Hematopoietic multipotent progenitor cell treated with erythropoietin and hydrocortisone succinate and interleukin-3 and kit ligand, for 15 days (in vitro differentiated cells): ENCODE measurements around the gene ABCD1.
"Not testable (repeated sequence)": the region's sequence is repeated elsewhere in the genome, so short reads cannot be mapped to it uniquely, and the experiment has no call there.

Experiments used
- DNase-seq: peaks from one replicate; pipeline ENCODE4 v3.0.0-alpha.2; 2015; ENCODE audit warnings: low spot score

ABCD1 gene

DNA sequence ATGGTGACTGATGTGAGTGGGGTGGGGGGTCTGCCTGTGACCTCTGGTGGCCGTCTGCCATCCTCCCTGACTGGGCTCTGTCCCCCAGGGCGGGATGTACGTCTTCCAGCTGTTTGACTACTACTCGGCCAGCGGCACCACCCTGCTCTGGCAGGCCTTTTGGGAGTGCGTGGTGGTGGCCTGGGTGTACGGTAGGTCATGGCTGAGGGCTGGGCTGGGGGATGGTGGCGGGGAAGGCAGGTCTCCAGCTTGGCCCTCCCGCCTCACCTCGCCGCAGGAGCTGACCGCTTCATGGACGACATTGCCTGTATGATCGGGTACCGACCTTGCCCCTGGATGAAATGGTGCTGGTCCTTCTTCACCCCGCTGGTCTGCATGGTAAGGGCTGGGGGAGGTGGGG, 30.4 kb upstream of the ABCD1 start:
- not testable (repeated sequence) for DNase-seq

DNA sequence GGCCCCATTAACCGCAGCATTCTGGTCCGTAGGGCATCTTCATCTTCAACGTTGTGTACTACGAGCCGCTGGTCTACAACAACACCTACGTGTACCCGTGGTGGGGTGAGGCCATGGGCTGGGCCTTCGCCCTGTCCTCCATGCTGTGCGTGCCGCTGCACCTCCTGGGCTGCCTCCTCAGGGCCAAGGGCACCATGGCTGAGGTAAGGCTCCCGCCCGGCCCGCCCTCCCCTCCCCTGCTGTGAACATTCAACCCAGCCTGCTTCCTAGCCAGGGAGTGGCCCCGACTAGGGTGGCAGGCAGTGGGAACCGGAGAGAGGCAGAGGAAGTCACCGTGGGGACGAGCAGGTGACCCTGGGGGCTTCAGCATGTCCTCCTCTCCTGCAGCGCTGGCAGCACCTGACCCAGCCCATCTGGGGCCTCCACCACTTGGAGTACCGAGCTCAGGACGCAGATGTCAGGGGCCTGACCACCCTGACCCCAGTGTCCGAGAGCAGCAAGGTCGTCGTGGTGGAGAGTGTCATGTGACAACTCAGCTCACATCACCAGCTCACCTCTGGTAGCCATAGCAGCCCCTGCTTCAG, 29.9 kb upstream of the ABCD1 start:
- no peak for DNase-seq

DNA sequence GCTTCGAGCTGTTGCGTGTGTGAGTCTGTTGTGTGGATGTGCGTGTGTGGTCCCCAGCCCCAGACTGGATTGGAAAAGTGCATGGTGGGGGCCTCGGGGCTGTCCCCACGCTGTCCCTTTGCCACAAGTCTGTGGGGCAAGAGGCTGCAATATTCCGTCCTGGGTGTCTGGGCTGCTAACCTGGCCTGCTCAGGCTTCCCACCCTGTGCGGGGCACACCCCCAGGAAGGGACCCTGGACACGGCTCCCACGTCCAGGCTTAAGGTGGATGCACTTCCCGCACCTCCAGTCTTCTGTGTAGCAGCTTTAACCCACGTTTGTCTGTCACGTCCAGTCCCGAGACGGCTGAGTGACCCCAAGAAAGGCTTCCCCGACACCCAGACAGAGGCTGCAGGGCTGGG, 28.6 kb upstream of the ABCD1 start:
- no peak for DNase-seq

DNA sequence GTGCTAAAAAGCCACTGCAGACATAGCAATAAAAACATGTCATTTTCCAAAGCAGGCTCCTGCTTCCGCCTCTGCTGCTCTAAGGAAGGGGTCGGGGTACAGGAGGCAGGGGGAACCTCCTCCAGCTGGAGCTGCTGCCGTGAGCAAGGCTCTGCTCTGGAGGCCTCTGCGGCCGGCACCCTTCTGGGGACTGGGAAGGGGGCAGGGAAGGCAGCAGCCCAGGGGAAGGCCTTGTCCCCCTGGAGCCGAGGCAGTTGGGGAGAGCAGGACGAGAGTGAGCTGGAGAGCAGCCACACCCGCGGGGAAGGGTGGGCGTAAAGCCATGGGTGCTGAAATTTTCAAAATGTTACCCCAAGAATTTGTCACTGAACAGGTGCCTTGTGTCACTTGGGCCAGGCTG, 28.1 kb upstream of the ABCD1 start:
- not testable (repeated sequence) for DNase-seq

DNA sequence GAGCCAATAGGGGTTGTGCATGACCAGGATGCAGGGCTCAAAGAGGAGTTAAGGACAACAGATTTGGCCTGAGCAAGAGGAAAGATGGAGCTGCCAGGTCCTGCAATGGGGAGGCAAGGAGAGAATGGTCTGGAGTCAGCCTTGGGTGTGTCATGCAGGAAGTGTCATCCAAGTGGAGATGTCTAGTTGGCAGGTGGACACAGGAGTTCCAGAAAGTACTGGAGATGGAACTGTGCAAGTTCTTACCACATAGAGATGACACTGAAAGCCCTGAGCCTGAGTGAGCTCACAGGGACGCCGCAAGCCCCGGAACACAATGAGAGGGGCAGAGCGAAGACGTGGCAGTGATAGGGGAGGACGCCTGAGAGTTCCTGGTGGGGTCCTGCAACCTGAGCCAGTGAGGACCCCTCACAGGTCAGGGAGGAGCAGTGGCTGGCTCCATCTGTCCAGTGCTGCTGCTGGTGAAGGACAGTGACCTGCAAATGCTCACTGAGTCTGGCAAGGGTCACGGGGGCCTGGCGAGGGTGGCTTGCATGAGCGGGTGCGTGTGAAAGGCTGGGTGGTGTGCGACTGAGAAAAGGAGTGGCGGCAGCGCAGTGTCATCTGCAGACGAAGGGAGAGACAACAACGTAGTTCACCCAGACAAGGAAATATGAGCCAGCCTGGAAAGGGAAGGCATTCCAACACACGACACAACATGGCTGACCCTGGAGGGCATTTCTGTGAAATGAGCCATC, 27.5 kb upstream of the ABCD1 start:
- not testable (repeated sequence) for DNase-seq

DNA sequence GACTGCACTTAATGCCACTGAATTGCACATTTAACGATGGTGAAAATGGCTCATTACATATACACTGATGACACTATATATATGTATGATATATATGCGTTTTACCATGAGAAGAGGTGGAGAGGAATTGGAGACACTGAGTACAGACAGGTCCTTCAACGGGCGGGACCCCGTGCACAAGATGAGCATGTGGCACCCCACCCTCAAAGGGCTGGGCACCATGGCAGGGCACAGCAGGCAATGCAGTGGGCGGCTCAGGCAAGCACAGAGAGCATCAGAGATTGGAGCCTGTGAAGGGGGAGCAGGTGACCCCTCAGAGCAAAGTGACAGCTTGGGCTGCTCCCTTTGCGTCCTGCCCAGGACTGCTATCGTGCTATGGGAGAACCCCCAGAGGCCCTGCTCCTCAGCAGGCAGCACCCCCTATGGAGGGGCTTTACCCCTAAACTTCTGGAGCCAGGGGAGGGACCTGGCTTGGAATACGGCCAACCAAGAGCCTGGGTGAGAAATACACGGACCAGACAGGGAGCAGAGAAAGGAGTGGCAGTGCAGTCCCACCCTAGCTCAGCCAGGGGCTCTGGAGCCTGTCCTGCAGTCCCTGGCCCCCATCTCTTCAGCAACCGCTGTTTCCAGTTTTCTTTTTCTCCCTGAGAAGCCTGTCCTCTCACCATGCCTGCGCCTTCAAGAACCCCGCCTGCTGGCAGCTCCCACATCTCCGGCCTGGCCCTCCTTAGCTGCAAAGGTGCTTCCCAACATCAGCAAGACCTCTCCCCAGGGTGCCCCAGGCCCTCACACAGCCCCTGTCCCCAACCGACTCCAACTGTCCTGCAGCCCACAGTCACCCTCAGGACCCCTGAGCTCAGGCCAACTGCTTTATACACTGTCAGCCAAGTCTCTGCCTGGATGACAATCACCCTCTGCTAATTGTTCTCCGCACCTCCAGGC, 26.5 kb upstream of the ABCD1 start:
- no peak for DNase-seq

DNA sequence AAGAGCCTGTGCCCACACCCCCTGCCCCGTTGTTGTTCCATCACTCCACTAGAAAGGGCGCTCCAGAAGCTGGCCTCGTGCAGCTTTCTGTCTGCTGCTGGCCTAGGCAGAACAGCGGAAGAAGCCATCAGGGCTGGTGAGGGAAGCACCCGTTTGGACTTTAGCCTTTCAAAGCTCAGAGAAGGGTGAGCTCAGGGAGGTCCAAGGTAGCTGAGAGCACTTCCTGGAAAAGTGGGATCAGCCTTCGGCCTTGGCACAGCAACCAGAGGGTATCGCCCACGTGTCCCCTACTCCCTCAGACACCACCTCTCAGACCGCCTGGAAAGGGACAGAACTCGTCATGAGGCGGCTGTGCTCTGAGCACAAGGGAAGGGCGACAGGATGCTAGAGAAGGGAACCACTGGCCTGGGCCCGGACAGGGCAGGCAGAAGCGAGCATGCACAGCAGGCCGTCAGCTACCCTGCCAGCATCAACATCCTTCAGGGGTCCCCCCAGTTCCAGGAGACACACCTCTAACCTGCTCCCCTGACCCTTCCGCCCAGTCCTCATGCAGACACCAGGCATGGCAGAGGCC, 25.4 kb upstream of the ABCD1 start:
- not testable (repeated sequence) for DNase-seq

DNA sequence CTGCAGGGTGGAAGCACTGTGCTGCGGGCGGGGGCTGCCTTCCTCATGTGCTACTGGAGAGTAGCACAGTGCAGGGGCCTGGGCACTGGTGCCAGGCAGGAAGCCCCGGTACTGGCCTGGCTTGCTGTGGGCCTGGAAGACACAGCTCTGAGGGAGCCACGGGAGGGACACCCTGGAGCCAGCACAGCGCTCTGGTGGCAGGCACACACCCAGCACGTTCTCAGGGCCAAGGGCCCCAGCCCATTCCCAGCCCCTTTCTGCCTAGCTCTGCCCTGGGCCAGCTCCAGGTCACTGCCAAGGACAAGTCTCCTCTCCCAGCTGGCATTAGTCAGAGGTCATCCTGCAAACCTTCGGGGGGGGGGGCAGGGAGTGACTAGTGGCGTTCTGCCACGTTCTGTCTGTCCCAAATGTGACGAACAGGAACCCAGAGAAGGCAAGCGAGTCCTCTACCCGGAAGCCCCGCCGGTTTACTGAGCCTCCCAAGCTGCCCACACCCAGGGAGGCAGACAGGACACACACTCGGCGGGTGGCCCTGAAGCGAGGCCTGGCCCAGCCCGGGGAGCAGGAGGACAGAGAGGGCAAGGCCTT, 24.8 kb upstream of the ABCD1 start:
- not testable (repeated sequence) for DNase-seq

DNA sequence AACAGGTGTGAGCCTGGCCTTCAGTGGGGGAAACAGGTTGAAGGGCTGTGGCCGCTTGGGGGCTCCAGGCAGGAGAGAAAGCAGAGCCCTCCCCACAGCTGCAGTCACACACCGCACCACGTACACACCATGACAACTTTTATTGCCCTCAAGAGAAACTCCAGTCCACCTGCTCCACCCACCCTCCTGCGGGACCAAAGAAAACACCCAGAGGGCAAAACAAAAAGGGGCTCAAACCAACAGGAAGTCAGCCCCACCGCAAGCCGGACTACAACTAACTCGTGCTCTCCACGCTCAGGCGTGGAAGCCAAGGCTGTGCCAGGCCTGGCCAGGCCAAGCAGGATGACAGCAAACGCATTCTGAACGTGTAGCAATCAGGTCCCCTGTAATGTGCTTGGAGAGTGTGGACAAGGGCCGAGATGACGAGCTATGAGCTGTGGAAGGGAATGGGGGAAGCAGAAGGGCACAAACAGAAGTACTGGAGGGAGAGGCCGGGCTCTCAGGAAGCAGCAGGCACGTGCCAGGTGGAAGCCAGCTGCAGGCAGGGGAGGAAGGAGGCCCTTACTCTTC, 24.2 kb upstream of the ABCD1 start:
- DNase-seq, result no peak

DNA sequence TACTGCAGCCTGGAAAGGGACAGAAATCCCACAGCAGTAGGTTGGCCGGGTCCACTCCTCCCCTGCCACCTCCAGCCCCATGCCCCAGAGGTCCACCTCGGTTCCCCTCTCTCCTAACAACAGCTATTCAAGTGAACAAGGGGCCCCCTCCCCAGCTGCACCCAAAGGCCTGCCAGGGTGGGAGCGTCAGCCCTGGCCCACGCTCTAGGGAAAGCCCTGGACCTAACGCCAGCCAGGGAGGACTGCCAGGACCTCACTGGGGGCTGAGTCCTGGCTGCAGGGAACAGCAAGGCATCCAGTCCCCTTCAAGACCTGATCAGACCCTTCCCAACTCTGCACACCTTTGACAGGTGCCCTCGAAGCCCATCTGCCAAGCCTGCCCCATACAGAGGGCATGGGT, 23.7 kb upstream of the ABCD1 start:
- no peak for DNase-seq

DNA sequence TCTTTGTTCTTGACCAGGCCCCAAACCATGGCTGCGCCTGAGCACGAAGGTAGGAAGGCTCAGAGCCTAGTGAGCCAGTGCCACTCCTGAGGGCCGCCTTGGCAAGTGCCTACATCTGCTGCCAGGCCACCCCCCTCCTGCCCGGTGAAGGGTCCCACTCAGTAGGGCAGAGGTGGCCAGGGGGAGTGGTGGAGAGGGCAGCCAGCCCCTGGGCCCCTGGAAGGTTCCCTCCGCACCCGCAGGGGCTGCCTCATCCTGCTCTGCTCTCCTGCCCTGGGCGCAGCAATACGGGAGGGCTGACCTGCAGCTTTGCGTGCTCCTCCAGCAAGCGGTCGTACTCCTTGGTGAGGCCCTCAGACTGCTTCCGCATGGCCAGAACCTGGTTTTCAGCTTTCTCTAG, 22.9 kb upstream of the ABCD1 start:
- DNase-seq, result no peak

DNA sequence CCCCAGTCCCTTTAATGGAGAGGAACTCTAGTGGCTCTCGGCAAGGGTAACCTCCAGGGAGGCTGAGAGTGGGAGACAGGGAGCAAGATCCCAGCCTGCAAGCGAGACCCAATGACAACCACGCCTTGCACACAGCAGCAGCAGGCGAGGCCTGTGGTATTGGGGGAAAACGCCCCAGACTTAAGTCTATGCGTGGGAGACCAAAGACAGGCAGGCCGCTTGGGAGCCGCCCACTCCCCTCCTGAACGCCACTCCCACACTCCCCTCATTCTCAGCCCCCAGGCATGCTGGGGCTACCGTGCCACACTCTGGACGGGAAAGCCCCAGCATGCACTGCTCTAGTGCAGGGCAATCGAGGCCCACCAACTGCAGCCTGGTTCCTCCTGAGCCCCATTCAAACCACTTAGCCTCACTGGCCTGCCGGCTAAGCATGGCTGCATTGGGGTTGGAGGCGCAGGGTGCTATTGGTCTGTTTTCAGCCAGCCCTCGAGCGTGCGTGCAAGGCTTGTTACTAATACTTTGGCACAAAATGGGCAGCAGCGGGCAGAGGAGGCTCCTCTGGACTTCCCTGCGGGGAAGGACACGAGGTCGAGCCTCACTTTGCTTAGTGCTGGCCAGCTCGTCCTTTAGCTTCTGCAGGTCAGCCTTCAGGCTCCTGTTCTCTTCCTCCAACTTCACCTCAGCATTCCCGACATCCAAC, 22.2 kb upstream of the ABCD1 start:
- DNase-seq, result no peak

DNA sequence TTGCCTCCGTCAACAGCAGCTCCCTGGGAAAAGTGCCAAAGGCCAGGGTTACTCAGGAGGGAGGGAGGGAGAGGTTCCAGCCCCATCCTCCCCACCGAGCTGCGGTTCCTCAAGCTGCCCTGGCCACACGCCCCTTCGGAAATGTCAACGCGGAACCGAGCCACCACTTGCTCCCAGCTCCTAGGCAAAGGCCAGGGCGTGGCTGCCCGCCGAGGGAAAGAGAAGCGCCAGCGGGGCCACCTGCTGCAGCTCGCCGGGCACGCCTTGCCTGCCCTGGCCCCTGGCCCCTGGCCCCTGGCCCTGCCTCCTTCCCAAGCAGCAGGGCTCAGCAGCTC, 21.7 kb upstream of the ABCD1 start:
- no peak for DNase-seq

DNA sequence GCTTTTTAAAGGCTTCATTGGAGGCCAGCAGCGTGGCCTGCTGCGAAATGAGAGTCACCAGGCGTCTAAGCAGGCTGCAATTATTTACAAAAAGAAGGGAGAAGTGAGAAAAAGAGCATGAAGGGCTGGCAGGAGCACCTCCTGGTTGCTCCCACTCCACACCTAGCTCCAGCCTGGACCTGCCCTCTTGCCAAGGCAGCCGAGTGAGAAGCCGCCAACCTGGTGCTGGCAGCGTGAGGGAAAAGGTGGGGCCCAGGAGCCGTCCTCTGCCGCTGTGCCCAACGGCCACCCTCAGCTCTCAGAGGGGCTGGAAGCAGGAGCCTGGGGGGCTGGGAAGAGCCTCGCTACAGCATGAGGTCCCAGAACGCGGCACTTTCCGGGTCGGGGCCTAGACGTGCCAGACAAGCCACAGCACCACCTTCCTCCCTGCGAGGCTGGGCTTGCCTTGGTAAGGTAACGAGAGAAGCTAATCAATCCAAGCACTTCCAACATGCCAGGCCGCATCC, 20.6 kb upstream of the ABCD1 start:
- no peak for DNase-seq

DNA sequence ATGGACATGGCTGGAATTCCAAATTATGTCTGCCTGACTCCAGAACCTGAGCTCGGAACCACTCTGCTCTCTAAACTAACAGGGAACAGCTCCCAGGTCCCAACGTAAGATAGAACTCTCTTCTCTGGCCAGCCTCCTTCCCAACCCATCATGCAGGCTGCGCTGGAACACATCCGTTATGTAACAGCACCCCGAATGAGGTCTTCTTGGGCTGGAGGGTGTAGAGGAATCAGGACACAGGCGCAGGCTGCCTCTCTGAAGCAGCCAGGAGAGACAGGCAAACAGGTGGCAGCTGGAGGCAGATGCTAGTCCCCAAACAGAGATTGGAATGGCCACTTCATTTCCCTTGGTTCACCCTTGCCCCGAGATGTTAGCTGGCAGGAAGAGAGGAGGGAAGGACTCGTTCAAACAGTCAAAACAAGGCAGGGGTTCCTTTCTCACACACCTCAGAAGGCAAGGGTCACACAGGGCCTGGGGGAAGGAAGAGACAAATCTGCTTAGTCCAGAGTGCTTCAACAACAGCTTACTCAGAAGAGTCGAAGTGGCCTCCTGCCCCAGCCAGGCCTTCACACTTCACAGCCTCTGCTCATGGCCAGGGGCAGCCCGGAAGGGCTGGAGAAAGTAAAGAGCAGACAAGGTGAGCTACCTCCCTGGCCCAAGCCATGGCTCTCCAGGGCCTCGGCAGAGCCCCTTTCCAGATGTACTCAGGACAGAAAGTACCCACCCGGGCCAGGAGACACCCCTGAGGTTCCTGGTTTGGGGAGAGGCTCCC, 19.8 kb upstream of the ABCD1 start:
- DNase-seq, result not testable (repeated sequence)

DNA sequence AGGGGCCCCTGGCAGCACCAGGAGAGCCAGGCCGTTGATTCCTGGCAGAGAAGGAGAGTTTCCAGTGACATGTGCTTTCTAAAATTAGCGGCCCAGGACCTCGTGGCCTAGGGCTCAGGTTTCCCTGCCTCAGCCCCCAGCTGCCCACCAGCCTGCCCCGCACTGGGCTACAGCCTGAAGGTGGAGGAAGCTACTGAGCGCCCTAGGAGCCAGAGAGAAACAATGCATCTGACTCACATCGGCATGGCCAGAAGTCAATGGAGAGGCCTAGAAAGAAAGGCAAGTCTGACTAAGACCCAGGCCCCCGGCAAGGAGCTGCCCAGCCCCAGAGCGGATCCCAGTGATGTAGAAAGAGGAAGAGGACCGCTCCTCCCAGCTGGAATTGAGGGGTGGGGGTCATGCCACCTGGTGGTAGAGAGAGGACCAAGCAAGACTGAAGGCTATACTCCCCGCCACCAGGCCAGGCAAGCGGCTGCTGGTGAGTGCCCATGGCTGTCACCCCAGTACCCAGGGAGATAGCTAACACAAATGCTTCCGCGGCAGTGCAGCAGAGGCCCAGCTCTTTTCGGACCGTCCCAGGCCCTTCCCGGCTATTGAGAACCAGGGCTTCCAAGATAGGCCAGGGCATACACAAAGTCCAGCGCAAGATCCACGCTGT, 19.1 kb upstream of the ABCD1 start:
- DNase-seq, result not testable (repeated sequence)

DNA sequence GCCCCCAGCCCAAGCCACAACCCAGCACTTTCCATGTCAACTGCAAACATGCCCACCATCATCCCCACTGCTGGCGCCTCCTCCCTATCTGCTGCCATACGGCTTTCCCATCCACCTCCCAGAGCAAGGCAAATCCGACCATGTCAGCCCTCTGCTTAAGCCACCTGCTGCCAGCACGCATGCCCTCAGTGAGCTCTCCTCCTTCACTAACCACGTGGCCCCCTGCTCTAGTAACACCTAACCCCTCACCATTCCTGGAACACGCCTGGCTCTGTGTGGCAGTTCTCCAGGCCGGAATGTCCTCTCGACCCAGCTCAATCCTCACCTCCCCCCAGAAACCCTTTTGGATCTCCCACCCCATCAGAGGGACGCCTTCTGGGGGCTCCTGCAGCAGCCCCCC, 17.9 kb upstream of the ABCD1 start:
- no peak for DNase-seq

DNA sequence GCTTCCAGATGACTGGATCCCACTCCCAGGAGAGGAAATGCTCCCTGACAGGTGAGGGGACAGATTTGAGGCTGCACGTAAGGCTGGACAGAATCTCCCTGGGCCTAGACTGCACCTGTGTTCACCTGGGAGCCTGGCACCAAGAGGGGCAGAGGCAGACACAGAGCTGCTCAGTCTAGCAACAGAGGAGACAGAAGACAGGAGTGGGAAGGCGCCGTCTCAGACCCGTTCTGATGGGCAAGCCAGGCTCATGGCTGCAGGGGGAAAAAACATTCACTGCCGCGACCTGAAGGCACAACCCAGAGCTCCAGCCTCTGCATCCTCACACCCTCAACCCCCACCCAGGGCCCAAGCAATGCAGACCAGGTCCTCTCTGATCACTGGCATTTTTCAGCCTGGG, 17.2 kb upstream of the ABCD1 start:
- no peak for DNase-seq

DNA sequence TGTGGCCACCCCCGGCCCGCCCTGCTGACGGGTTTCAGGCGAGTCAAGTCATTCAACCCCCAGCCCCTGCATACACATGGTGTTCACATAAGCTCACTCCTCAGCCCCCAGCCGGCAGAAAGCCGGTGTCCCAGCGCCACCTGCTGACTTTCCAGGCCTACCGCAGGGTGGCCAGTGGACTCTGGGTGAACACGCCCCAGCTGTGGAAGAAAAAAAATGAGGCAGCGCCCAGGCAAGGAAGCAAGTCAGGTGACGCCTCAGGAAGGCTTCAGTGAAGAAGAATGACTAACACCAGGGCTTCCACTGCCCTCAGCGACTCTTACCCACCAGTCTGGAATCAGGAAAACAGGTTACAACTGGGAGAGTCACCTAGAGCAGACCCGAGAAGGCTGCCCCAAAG, 16.2 kb upstream of the ABCD1 start:
- peak; percentile 76 for DNase-seq
